Measurements from ENCODE around the gene CTDSPL. TPM values are rescaled to one million over a fixed set of nuclear protein-coding genes. Genes with fewer than 3 reads are reported as not detected.

Gene CTDSPL
- total RNA-seq, 2 donors from 2014 or later = 75.0 to 76.7 TPM

DNA sequence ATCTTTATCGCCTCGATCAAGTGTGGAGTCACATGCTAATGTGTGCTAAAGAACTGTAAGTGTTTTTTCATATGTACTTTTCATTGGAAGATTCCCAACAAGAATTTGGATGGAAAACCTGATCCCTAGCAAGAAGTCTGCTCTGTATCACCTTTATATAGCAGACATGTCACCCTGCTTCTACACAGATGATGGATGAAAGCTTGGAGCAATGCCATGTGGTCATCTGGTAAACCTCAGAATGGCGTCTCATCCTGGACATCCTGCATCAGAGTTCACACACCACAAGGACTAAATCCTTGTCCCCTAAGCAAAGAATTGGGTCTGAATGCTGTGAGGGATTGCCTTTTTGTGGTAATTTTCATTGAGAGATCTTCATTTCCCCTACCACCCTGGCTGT is 42.1 kb upstream of the CTDSPL start:
- Histone ChIP-seq H3K9ac (ENCODE audit: low read depth in 2 of 2, low read length in 2 of 2) (no peak overlapping the region), H3K27ac (no peak overlapping the region), H3K4me1 (no peaks in the 10 kb centered on the region), H3K4me3 (no peak overlapping the region), H3K27me3 (no peaks in the 10 kb centered on the region), H3K36me3 (no peaks in the 10 kb centered on the region), H3K9me3 (no peaks in the 10 kb centered on the region)
- TF ChIP-seq, protein P1, sequence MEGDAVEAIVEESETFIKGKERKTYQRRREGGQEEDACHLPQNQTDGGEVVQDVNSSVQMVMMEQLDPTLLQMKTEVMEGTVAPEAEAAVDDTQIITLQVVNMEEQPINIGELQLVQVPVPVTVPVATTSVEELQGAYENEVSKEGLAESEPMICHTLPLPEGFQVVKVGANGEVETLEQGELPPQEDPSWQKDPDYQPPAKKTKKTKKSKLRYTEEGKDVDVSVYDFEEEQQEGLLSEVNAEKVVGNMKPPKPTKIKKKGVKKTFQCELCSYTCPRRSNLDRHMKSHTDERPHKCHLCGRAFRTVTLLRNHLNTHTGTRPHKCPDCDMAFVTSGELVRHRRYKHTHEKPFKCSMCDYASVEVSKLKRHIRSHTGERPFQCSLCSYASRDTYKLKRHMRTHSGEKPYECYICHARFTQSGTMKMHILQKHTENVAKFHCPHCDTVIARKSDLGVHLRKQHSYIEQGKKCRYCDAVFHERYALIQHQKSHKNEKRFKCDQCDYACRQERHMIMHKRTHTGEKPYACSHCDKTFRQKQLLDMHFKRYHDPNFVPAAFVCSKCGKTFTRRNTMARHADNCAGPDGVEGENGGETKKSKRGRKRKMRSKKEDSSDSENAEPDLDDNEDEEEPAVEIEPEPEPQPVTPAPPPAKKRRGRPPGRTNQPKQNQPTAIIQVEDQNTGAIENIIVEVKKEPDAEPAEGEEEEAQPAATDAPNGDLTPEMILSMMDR (IDR thresholded peaks at IDR 0.05) = no peak
- intact Hi-C loops (cut with DNase I) = no loop called here
- DNase-seq = no peak

DNA sequence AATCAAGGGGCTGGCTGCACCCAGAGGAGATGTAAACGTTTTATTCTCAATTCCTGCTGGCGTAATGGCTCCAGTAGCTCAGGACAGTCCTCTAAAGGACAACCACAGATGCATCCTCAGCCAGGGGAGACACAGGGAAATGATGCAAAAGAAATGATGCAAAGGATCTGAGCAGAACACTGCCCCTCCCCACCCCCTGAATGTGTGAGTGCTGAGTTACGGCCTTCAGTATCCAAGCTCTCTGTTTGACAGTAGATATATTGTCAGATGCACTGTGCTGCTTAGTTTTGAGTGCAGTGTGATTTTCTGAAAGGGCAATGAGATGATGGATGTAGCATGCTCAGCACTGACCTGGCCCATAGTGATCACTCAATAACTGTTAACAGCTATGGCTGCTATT is 41.4 kb upstream of the CTDSPL start:
- H3K4me3 ChIP-seq = no peak overlapping the region
- TF ChIP-seq, protein P1 (IDR thresholded peaks at IDR 0.05) = no peak
- DNase-seq = no peak
- no peaks in the 10 kb centered on the region for H3K36me3 ChIP-seq
- H3K27ac ChIP-seq = no peak overlapping the region
- no peaks in the 10 kb centered on the region for H3K27me3 ChIP-seq
- H3K9ac ChIP-seq (ENCODE audit: low read depth in 2 of 2, low read length in 2 of 2) = no peak overlapping the region
- no peaks in the 10 kb centered on the region for H3K9me3 ChIP-seq
- intact Hi-C loops (cut with DNase I) = no loop called here
- no peaks in the 10 kb centered on the region for H3K4me1 ChIP-seq

DNA sequence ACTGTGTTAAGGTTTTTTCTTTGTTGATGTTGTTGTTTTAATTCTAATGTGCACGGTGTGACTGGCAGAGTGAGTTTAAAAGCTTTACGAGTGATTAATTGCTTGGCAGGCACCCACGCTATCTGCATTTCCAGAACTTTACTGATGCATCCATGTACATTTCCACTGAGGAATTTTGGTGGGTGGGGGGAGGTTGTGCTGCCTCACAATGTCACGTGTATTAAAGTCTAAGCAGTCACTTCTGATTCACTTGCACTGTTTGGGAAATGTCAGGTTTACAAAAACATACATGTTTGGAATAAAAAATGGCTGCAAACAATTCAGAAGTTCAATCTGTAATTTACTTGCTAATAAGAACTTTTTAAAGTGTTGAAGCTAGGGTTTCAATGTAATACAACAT is 38.5 kb upstream of the CTDSPL start:
- H3K4me3 ChIP-seq = no peak overlapping the region
- DNase-seq = no peak
- H3K36me3 ChIP-seq = no peaks in the 10 kb centered on the region
- H3K27me3 ChIP-seq = no peaks in the 10 kb centered on the region
- TF ChIP-seq, protein P1 (IDR thresholded peaks at IDR 0.05) = no peak
- H3K4me1 ChIP-seq = no peaks in the 10 kb centered on the region
- no peaks in the 10 kb centered on the region for H3K9me3 ChIP-seq
- intact Hi-C loops (cut with DNase I) = no loop called here
- H3K27ac ChIP-seq = no peak overlapping the region
- no peak overlapping the region for H3K9ac ChIP-seq (ENCODE audit: low read depth in 2 of 2, low read length in 2 of 2)

DNA sequence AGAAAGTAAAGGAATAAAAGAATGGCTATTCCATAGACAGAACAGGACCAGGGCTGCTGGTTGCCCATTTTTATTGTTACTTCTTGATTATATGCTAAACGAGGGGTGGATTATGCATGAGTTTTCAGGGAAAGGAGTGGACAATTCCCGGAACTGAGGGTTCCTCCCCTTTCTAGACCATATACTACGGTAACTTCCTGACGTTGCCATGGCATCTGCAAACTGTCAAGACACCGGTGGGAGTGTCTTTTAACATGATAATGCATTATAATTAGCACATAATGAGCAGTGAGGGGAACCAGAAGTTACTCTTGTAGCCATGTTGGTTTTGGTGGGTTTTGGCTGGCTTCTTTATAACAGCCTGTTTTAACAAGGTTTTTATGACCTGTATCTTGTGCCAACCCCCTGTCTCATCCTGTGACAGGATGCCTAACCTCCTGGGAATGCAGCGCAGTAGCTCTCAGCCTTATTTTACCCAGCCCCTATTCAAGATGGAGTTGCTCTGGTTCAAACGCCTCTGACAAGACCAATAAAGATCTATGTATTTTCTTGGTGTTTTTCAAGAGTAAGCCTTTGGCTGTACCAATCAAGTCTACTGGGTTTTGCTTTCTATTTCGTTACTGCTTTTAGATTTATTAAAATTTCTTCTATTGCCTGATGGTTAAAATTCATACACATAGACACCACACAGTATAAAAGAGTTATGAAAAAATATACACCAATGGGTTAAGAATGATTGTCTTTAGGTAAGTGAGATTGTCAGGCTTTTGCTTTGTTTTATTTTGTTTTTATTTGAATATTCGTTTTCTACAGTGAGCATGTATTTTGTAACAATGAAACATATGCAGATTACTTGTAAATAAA is 37.4 kb upstream of the CTDSPL start:
- DNase-seq = no peak
- intact Hi-C loops (cut with DNase I) = no loop called here
- Histone ChIP-seq H3K27me3 (no peaks in the 10 kb centered on the region), H3K9me3 (no peaks in the 10 kb centered on the region), H3K36me3 (no peaks in the 10 kb centered on the region), H3K4me1 (no peaks in the 10 kb centered on the region), H3K4me3 (no peak overlapping the region), H3K27ac (no peak overlapping the region), H3K9ac (ENCODE audit: low read depth in 2 of 2, low read length in 2 of 2) (no peak overlapping the region)
- TF ChIP-seq, protein P1 (IDR thresholded peaks at IDR 0.05) = no peak

DNA sequence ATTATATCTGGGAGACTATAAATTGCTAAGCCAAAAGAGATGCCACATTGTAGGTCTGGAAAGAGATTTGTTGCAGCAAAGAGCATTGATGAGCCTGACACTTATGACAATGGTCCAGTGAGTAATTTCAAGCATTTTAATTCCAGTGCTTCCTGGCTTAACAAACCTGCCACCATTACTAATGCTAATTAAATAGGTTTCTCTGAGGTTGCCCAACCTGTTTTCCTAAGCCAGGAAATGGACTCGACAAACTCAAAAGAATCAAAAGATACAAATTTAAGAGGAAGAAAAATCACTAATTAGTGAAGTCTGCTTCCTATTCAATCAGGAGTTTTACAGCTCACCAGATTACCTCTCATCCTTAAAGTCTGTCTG is 36.7 kb upstream of the CTDSPL start:
- Histone ChIP-seq H3K9me3 (no peaks in the 10 kb centered on the region), H3K4me3 (no peak overlapping the region), H3K27ac (no peak overlapping the region), H3K27me3 (no peaks in the 10 kb centered on the region), H3K9ac (ENCODE audit: low read depth in 2 of 2, low read length in 2 of 2) (no peak overlapping the region), H3K4me1 (no peaks in the 10 kb centered on the region), H3K36me3 (no peaks in the 10 kb centered on the region)
- TF ChIP-seq, protein P1 (IDR thresholded peaks at IDR 0.05) = no peak
- intact Hi-C loops (cut with DNase I) = no loop called here
- no peak for DNase-seq
